ENCODE measurements around the gene ARPP21.

DNA sequence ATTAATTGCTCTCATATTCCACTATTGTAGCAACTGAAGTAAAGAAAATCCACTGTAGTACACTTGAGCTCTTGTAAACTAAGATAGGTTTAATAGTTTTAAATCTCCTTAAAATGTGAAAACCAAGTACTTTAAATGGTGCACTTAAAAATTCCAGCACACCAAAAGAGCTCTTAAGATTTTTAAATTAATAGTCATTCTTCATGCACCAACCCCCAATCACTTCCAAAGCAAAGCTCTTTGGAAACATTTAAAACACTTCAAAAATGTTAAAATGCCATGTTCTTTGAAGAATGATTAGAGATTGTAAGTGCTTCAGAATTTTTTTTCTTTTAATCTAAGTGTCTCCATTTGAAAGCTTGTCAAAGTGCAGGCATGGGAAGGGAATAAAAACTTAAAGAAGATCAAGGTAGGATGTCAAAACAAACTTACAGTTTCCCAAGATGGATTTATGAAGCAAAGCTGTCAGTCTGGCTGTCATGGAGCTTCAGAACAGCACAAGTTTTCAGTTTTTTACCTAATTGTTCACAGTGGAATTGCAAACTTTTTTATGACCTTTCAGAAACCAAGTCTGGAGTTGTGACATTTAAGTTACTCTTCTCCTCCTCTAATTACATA lies 84.3 kb downstream of the ARPP21 start:
- TF ChIP-seq ZNF629 (tag by site-specific recombination; IDR thresholded peaks at IDR 0.05), result no peak
- no peak for TF ChIP-seq GLI4 (tag by site-specific recombination; IDR thresholded peaks at IDR 0.05)
- TF ChIP-seq, protein P1, sequence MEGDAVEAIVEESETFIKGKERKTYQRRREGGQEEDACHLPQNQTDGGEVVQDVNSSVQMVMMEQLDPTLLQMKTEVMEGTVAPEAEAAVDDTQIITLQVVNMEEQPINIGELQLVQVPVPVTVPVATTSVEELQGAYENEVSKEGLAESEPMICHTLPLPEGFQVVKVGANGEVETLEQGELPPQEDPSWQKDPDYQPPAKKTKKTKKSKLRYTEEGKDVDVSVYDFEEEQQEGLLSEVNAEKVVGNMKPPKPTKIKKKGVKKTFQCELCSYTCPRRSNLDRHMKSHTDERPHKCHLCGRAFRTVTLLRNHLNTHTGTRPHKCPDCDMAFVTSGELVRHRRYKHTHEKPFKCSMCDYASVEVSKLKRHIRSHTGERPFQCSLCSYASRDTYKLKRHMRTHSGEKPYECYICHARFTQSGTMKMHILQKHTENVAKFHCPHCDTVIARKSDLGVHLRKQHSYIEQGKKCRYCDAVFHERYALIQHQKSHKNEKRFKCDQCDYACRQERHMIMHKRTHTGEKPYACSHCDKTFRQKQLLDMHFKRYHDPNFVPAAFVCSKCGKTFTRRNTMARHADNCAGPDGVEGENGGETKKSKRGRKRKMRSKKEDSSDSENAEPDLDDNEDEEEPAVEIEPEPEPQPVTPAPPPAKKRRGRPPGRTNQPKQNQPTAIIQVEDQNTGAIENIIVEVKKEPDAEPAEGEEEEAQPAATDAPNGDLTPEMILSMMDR (tag by site-specific recombination; IDR thresholded peaks at IDR 0.05), result no peak
- no peak for TF ChIP-seq ZNF423 (tag by site-specific recombination; IDR thresholded peaks at IDR 0.05)
- no peak for TF ChIP-seq REPIN1 (tag by site-specific recombination; IDR thresholded peaks at IDR 0.05; ENCODE audit: low read depth)
- no peak for TF ChIP-seq ZNF121 (tag by site-specific recombination; IDR thresholded peaks at IDR 0.05)
